ENCODE measurements around the gene MAST3.

DNA sequence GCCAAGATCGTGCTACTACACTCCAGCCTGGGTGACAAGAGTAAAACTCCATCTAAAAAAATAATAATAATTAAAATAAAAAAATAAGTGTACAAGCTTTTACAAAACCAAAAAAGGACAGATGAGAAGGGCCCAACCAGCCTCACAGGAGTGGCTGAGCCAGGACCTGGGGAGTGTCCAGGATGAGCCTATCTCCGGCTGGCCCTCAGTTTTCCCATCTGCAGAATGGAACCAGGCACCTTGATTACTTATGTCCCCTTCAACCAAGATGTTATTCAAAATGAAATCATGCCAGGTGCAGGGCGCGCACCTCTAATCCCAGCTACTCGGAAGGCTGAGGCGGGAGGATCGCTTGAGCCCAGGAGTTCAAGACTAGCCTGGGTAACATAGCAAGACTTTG is 66.5 kb downstream of the MAST3 start:
- TF ChIP-seq, protein P1, sequence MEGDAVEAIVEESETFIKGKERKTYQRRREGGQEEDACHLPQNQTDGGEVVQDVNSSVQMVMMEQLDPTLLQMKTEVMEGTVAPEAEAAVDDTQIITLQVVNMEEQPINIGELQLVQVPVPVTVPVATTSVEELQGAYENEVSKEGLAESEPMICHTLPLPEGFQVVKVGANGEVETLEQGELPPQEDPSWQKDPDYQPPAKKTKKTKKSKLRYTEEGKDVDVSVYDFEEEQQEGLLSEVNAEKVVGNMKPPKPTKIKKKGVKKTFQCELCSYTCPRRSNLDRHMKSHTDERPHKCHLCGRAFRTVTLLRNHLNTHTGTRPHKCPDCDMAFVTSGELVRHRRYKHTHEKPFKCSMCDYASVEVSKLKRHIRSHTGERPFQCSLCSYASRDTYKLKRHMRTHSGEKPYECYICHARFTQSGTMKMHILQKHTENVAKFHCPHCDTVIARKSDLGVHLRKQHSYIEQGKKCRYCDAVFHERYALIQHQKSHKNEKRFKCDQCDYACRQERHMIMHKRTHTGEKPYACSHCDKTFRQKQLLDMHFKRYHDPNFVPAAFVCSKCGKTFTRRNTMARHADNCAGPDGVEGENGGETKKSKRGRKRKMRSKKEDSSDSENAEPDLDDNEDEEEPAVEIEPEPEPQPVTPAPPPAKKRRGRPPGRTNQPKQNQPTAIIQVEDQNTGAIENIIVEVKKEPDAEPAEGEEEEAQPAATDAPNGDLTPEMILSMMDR (conservative IDR thresholded peaks at IDR 0.05 in 1 of 2, IDR thresholded peaks at IDR 0.05 in 1 of 2; ENCODE audit: extremely low read depth in 1 of 2, insufficient read depth in 1 of 2, low read depth in 1 of 2, low read length in 2 of 2) = no peak
- no peak for TF ChIP-seq EZH2 (IDR thresholded peaks at IDR 0.05; ENCODE audit: borderline replicate concordance, low read length)

All from mammary epithelial cell (primary cell).